H9 (cell line): ENCODE measurements around the gene F7. TPM values are rescaled to one million over a fixed set of nuclear protein-coding genes. Genes with fewer than 3 reads are reported as not detected.

Experiments used
- DNase-seq: peaks from one replicate; pipeline ENCODE4 v3.0.0-alpha.2; 2017
- H2AFZ ChIP-seq: one replicate; pipeline ENCODE4 v1.6.1; 2013; ENCODE audit warnings: mild to moderate bottlenecking, low read length, control low read depth, moderate library complexity
- H2AK5ac ChIP-seq: 2 replicates; pipeline ENCODE4 v1.6.1; 2013; ENCODE audit warnings: low read length, control low read depth, mixed read lengths; ENCODE audit not compliant: insufficient read length
- H2BK120ac ChIP-seq: one replicate; pipeline ENCODE4 v1.6.1; 2013; ENCODE audit warnings: low read depth, mild to moderate bottlenecking, low read length, control low read depth, inconsistent platforms; ENCODE audit not compliant: poor library complexity, severe bottlenecking
- H2BK12ac ChIP-seq: 2 replicates; pipeline ENCODE4 v1.6.1; 2013; ENCODE audit warnings: low read length, control low read depth, mixed read lengths, low read depth; ENCODE audit not compliant: insufficient read length
- H2BK15ac ChIP-seq: 2 replicates; pipeline ENCODE4 v1.6.1; 2013; ENCODE audit warnings: low read depth, low read length, control low read depth
- H2BK20ac ChIP-seq: one replicate; pipeline ENCODE4 v1.6.1; 2013; ENCODE audit warnings: low read depth, mild to moderate bottlenecking, low read length, control low read depth, inconsistent platforms; ENCODE audit not compliant: poor library complexity, severe bottlenecking
- H2BK5ac ChIP-seq: 2 replicates; pipeline ENCODE4 v1.6.1; 2013; ENCODE audit warnings: low read length, control low read depth, mixed read lengths; ENCODE audit not compliant: insufficient read length
- H3K14ac ChIP-seq: 2 replicates; pipeline ENCODE4 v1.6.1; 2013; ENCODE audit warnings: low read length, control low read depth; ENCODE audit not compliant: insufficient read depth
- H3K18ac ChIP-seq: 2 replicates; pipeline ENCODE4 v1.6.1; 2013; ENCODE audit warnings: low read depth, mild to moderate bottlenecking, mixed read lengths, low read length, control low read depth; ENCODE audit not compliant: insufficient read length
- H3K23ac ChIP-seq: 2 replicates; pipeline ENCODE4 v1.6.1; 2013; ENCODE audit warnings: low read length, control low read depth, mixed read lengths, low read depth; ENCODE audit not compliant: insufficient read length
- H3K23me2 ChIP-seq: 2 replicates; pipeline ENCODE4 v1.6.1; 2013; ENCODE audit warnings: low read depth, mild to moderate bottlenecking, mixed read lengths, low read length, control low read depth; ENCODE audit not compliant: insufficient read length, poor library complexity, severe bottlenecking
- H3K27ac ChIP-seq: 2 replicates; pipeline ENCODE4 v1.5.1; 2013; ENCODE audit warnings: low read length, control low read depth, mixed read lengths, low read depth; ENCODE audit not compliant: insufficient read length
- H3K27me3 ChIP-seq: 2 replicates; pipeline ENCODE4 v1.6.1; 2013; ENCODE audit warnings: low read length, control low read depth, inconsistent platforms; ENCODE audit not compliant: insufficient read depth
- H3K4ac ChIP-seq: 2 replicates; pipeline ENCODE4 v1.6.1; 2013; ENCODE audit warnings: low read depth, mild to moderate bottlenecking, control low read depth, inconsistent platforms, low read length, moderate library complexity
- H3K4me1 ChIP-seq: 2 replicates; pipeline ENCODE4 v1.6.1; 2013; ENCODE audit warnings: low read length, control low read depth, inconsistent platforms; ENCODE audit not compliant: insufficient read depth
- H3K4me2 ChIP-seq: 2 replicates; pipeline ENCODE4 v1.6.1; 2013; ENCODE audit warnings: low read length, control low read depth, mixed read lengths; ENCODE audit not compliant: insufficient read length, insufficient read depth
- H3K56ac ChIP-seq: 2 replicates; pipeline ENCODE4 v1.6.1; 2013; ENCODE audit warnings: low read depth, mild to moderate bottlenecking, mixed read lengths, low read length, control low read depth; ENCODE audit not compliant: insufficient read length
- H3K79me1 ChIP-seq: 2 replicates; pipeline ENCODE4 v1.6.1; 2013; ENCODE audit warnings: low read depth, mild to moderate bottlenecking, moderate library complexity, low read length, control low read depth, inconsistent platforms; ENCODE audit not compliant: insufficient read depth, poor library complexity, severe bottlenecking
- H3K79me2 ChIP-seq: 2 replicates; pipeline ENCODE4 v1.6.1; 2013; ENCODE audit warnings: low read length, control low read depth, inconsistent platforms; ENCODE audit not compliant: insufficient read depth
- H3K9ac ChIP-seq: 2 replicates; pipeline ENCODE4 v1.6.1; 2013; ENCODE audit warnings: low read length, control low read depth, mixed read lengths; ENCODE audit not compliant: insufficient read length; ENCODE audit errors: extremely low read depth
- H3K9me3 ChIP-seq: one replicate; pipeline ENCODE4 v1.6.1; 2013; ENCODE audit warnings: low read depth, low read length, inconsistent platforms; ENCODE audit not compliant: control insufficient read depth
- H3T11ph ChIP-seq: one replicate; pipeline ENCODE4 v1.6.1; 2013; ENCODE audit warnings: mild to moderate bottlenecking, low read length, control low read depth, inconsistent platforms
- H4K20me1 ChIP-seq: one replicate; pipeline ENCODE4 v1.6.1; 2013; ENCODE audit not compliant: control insufficient read depth, insufficient read length, insufficient read depth
- H4K5ac ChIP-seq: 2 replicates; pipeline ENCODE4 v1.6.1; 2013; ENCODE audit warnings: low read depth, mild to moderate bottlenecking, mixed read lengths, low read length, control low read depth; ENCODE audit not compliant: insufficient read length
- H4K8ac ChIP-seq: replicated peaks from 2 replicates; pipeline ENCODE4 v1.6.1; 2013; ENCODE audit warnings: low read length, control low read depth, mixed read lengths, low read depth; ENCODE audit not compliant: insufficient read length
- H4K91ac ChIP-seq: 2 replicates; pipeline ENCODE4 v1.6.1; 2013; ENCODE audit warnings: low read depth, mild to moderate bottlenecking, moderate library complexity, mixed read lengths, low read length, control low read depth; ENCODE audit not compliant: insufficient read length
- H3K27ac Mint-ChIP-seq, 3 experiments: 2 replicates in 2 of 3; 3 replicates in 1 of 3; pipeline ENCODE4 v1.8.0; 2020 to 2021; ENCODE audit warnings: mixed read lengths in 3 of 3, mild to moderate bottlenecking in 1 of 3, moderate library complexity in 1 of 3
- H3K27me3 Mint-ChIP-seq: 2 replicates; pipeline ENCODE4 v1.8.0; 2021; ENCODE audit warnings: low read depth, mild to moderate bottlenecking, moderate library complexity, mixed read lengths
- H3K36me3 Mint-ChIP-seq, 3 experiments: 2 replicates in 2 of 3; 3 replicates in 1 of 3; pipeline ENCODE4 v1.8.0; 2020 to 2021; ENCODE audit warnings: low read depth in 3 of 3, mixed read lengths in 3 of 3; ENCODE audit not compliant: insufficient read depth in 1 of 3
- H3K4me1 Mint-ChIP-seq, 2 experiments: 2 replicates each; pipeline ENCODE4 v1.8.0; 2020; ENCODE audit warnings: mixed read lengths in 2 of 2
- H3K4me3 Mint-ChIP-seq, 2 experiments: 2 replicates in 1 of 2; 3 replicates in 1 of 2; pipeline ENCODE4 v1.8.0; 2020 to 2021; ENCODE audit warnings: mild to moderate bottlenecking in 2 of 2, mixed read lengths in 2 of 2, moderate library complexity in 1 of 2
- H3K9me3 Mint-ChIP-seq, 2 experiments: 2 replicates in 1 of 2; 3 replicates in 1 of 2; pipeline ENCODE4 v1.8.0; 2020; ENCODE audit warnings: mild to moderate bottlenecking in 2 of 2, mixed read lengths in 2 of 2, moderate library complexity in 1 of 2
- CTCF ChIP-seq: fragments of 200-600 bp; sonication (generic); conservative IDR thresholded peaks from 3 replicates; pipeline ENCODE4 v1.8.0; 2021; ENCODE audit warnings: antibody characterized with exemption, mild to moderate bottlenecking
- WGBS: extraction: QIAGEN DNeasy Blood & Tissue Kit; methylation state at CpG from one replicate; pipeline ENCODE4 v1.1.7; 2013; ENCODE audit warnings: missing lambda C conversion rate, low lambda C conversion rate, mixed read lengths; ENCODE audit not compliant: insufficient read length; ENCODE audit errors: extremely low coverage; 5-methylcytosine and 5-hydroxymethylcytosine counted together
- total RNA-seq: library from RNA; stranded (reverse); gene quantifications from 2 replicates; pipeline ENCODE4 v1.2.1, GENCODE V29; 2021

The F7 gene
- total RNA-seq, 1 experiment from 2014 or later, result 0.81 TPM

- H3K27me3 Mint-ChIP-seq, result no peaks in the 10 kb centered on the region
- no peaks in the 10 kb centered on the region for H3K79me2 ChIP-seq
- no peak overlapping the region for H2BK5ac ChIP-seq
- WGBS, result no CpG with 5 or more reads among the region's 20 CpGs
- no peak overlapping the region for H4K8ac ChIP-seq
- no peak overlapping the region for H3T11ph ChIP-seq
- H2AFZ ChIP-seq, result no peak overlapping the region
- H3K27ac Mint-ChIP-seq, result peak overlapping the region; percentile 30 to 90 (median 53); a peak in 3 of 7 replicates
- no peak overlapping the region for H3K27ac ChIP-seq
- H3K9me3 Mint-ChIP-seq, result no peaks in the 10 kb centered on the region
- no peaks in the 10 kb centered on the region for H3K79me1 ChIP-seq
- H3K4me1 Mint-ChIP-seq, result no peaks in the 10 kb centered on the region
- no peak for TF ChIP-seq CTCF
- H3K9ac ChIP-seq, result no peak overlapping the region
- H4K20me1 ChIP-seq, result no peaks in the 10 kb centered on the region
- no peak overlapping the region for H2BK12ac ChIP-seq
- no peak overlapping the region for H3K4me3 Mint-ChIP-seq
- peaks cover 5 to 15% (median 13%) of the 10 kb centered on the region in 3 experiments; a peak in 5 of 7 replicates for H3K36me3 Mint-ChIP-seq
- H3K4me2 ChIP-seq, result no peak overlapping the region
- no peaks in the 10 kb centered on the region for H3K9me3 ChIP-seq
- no peaks in the 10 kb centered on the region for H3K4me1 ChIP-seq
- H3K23me2 ChIP-seq, result no peaks in the 10 kb centered on the region
- no peaks in the 10 kb centered on the region for H3K27me3 ChIP-seq
- H3K18ac ChIP-seq, result no peak overlapping the region
- no peak for DNase-seq
- H3K14ac ChIP-seq, result no peak overlapping the region
- no peak overlapping the region for H3K23ac ChIP-seq
- no peak overlapping the region for H3K4ac ChIP-seq
- no peak overlapping the region for H2BK15ac ChIP-seq
- no peak overlapping the region for H4K5ac ChIP-seq
- H2AK5ac ChIP-seq, result no peak overlapping the region
- H3K56ac ChIP-seq, result no peak overlapping the region
- H2BK20ac ChIP-seq, result no peak overlapping the region
- no peak overlapping the region for H4K91ac ChIP-seq
- no peak overlapping the region for H2BK120ac ChIP-seq
These were observed 28.0 kb upstream of the F7 start for GRCh38 chr13:113077566-113077952.
